ENCODE data around the gene NKAIN1.

The NKAIN1 gene

DNA sequence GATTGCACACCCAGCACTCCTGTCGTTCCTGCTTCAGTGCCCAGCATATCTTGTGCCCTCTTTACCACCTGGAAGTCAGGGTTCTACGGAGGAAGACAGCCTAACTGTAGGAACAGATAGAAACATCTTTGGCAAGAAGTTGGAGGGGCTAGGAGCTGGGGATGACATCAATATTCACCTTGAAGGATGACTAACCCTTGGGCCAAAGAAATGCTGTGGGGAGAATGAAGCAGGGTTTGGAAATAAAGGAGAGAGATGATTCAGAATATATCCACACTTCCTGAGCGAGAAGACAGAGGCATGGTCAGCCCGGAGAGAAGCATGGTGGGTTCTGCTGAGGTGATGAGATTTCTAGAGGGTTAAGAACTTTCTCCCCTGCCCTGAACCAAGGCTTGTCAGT lies 4.6 kb upstream of the NKAIN1 start:
- peaks cover 4% of the 10 kb centered on the region for H3K27me3 ChIP-seq (ENCODE audit: control insufficient read depth, insufficient read depth, low read length)
- TF ChIP-seq, protein P1, sequence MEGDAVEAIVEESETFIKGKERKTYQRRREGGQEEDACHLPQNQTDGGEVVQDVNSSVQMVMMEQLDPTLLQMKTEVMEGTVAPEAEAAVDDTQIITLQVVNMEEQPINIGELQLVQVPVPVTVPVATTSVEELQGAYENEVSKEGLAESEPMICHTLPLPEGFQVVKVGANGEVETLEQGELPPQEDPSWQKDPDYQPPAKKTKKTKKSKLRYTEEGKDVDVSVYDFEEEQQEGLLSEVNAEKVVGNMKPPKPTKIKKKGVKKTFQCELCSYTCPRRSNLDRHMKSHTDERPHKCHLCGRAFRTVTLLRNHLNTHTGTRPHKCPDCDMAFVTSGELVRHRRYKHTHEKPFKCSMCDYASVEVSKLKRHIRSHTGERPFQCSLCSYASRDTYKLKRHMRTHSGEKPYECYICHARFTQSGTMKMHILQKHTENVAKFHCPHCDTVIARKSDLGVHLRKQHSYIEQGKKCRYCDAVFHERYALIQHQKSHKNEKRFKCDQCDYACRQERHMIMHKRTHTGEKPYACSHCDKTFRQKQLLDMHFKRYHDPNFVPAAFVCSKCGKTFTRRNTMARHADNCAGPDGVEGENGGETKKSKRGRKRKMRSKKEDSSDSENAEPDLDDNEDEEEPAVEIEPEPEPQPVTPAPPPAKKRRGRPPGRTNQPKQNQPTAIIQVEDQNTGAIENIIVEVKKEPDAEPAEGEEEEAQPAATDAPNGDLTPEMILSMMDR (IDR thresholded peaks at IDR 0.05) = no peak
- no peak overlapping the region for H3K27ac ChIP-seq
- no peak overlapping the region for H3K9ac ChIP-seq
- no peaks in the 10 kb centered on the region for H3K9me3 ChIP-seq (ENCODE audit: control insufficient read depth, low read length)
- no peaks in the 10 kb centered on the region for H3K4me1 ChIP-seq
- H2AFZ ChIP-seq = no peak overlapping the region
- no peaks in the 10 kb centered on the region for H3K36me3 ChIP-seq (ENCODE audit: control insufficient read depth, insufficient read depth, low read length)
- no peak overlapping the region for H3K4me2 ChIP-seq (ENCODE audit: low read length)
- no peaks in the 10 kb centered on the region for H3K79me2 ChIP-seq
- no peak overlapping the region for H3K4me3 ChIP-seq (ENCODE audit: low read depth, low read length)

DNA sequence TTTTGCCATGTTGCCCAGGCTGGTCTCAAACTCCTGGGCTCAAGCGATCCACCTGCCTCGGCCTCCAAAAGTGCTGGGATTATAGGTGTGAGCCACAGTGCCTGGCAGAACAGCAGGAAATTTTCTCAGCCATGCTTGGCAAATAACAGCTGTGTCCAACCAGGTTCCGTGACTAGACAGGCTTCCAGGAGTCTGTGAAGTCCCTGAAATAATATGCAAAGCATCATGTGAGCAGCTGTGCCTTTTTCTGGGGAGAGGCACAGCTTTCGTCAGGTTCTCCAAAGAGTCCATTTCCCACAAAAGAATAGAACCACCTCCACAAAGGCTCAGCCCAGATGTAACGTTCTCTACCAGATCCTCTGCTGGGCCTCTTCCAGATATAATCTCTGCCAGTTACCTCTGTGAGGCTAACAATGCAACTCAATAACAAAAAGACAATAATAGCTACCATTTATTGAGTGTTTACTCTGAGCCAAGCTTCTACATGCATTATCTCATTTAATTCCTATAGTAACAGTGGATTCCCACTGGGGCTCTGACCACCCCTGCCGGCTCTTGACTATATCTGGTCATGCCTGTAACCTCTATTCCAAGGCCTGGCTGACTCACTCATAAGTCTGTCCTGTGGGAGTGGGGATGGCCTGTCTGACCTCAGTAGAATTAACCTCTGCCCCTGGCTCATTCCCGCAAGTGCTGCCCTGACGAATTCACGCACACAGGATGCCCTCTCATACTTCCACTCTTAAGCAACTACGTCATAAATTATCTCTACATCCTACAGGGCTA lies 4.0 kb upstream of the NKAIN1 start:
- Histone ChIP-seq H3K4me3 (ENCODE audit: low read depth, low read length) (no peak overlapping the region), H2AFZ (no peak overlapping the region), H3K9ac (no peak overlapping the region), H3K4me1 (no peaks in the 10 kb centered on the region), H3K9me3 (ENCODE audit: control insufficient read depth, low read length) (no peaks in the 10 kb centered on the region), H3K27me3 (ENCODE audit: control insufficient read depth, insufficient read depth, low read length) (peaks cover 4% of the 10 kb centered on the region), H3K4me2 (ENCODE audit: low read length) (no peak overlapping the region), H3K79me2 (no peaks in the 10 kb centered on the region), H3K36me3 (ENCODE audit: control insufficient read depth, insufficient read depth, low read length) (no peaks in the 10 kb centered on the region), H3K27ac (no peak overlapping the region)
- TF ChIP-seq, protein P1 (IDR thresholded peaks at IDR 0.05) = no peak

DNA sequence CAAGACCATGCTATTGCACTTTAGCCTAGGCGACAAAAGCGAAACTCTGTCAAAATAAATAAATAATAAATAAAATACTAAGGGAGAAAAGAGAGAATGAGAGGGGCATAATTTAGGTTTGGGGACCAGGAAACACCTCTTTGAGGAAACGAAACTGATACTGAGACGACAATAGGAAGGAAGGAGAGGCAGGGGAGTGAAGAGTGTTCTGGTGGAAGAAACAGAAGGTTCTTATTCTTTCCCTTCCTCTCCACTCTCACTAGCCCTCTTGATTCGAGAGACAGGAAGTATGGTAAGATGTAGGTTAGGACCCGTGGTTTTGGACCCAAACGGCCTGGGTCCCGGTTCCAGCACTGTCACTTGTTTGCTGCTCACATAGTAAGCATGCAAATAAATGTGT lies 1.6 kb upstream of the NKAIN1 start:
- Histone ChIP-seq H3K79me2 (no peaks in the 10 kb centered on the region), H2AFZ (no peak overlapping the region), H3K36me3 (ENCODE audit: control insufficient read depth, insufficient read depth, low read length) (no peaks in the 10 kb centered on the region), H3K27ac (no peak overlapping the region), H3K27me3 (ENCODE audit: control insufficient read depth, insufficient read depth, low read length) (peaks cover 4% of the 10 kb centered on the region), H3K9me3 (ENCODE audit: control insufficient read depth, low read length) (no peaks in the 10 kb centered on the region), H3K4me2 (ENCODE audit: low read length) (no peak overlapping the region), H3K9ac (no peak overlapping the region), H3K4me1 (no peaks in the 10 kb centered on the region), H3K4me3 (ENCODE audit: low read depth, low read length) (no peak overlapping the region)
- TF ChIP-seq, protein P1 (IDR thresholded peaks at IDR 0.05) = no peak

DNA sequence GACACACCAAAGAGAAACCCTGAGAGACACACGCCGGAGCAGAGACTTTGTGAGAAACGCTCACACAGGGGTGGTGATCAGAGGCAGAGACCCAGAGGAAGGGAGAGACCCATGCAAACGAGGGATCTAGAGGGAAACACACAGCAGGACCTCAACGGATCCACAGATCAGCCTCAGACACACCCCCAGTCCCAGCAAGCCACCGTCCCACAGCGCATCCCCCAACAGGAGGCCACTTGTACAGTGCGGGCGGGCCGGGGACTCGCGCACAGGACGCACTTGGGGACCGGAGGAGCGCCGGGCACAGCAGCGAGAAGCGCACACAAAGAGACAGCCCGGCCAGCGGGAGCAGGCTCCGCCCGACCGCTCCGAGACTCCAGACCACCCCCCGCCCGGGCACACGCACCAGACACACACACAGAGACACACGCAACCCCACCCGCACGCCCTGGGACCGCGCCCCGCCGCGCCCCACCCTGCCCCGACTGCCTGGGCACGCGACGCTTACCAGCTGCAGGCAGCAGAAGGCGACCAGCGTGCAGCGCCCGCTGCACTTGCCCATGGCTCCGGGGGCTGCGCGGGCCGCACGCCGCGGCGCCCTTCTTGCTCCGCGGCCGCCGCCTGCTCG lies 587 bp downstream of the NKAIN1 start:
- Histone ChIP-seq H3K9ac (no peak overlapping the region), H3K9me3 (ENCODE audit: control insufficient read depth, low read length) (no peaks in the 10 kb centered on the region), H3K27me3 (ENCODE audit: control insufficient read depth, insufficient read depth, low read length) (peaks cover 4% of the 10 kb centered on the region), H3K4me3 (ENCODE audit: low read depth, low read length) (no peak overlapping the region), H3K79me2 (no peaks in the 10 kb centered on the region), H3K4me2 (ENCODE audit: low read length) (peak overlapping the region; percentile 47), H3K4me1 (no peaks in the 10 kb centered on the region), H3K36me3 (ENCODE audit: control insufficient read depth, insufficient read depth, low read length) (no peaks in the 10 kb centered on the region), H3K27ac (no peak overlapping the region), H2AFZ (no peak overlapping the region)
- TF ChIP-seq, protein P1 (IDR thresholded peaks at IDR 0.05) = no peak

Data from parathyroid adenoma (tissue), 2 donors.